Suprapubic skin (tissue), 4 donors: ENCODE data around the gene GNB1. TPM values are rescaled to one million over a fixed set of nuclear protein-coding genes. Genes with fewer than 3 reads are reported as not detected.

ENCODE experiments used
- DNase-seq, 2 donors: peaks; one replicate each; pipeline ENCODE4 v3.0.0-alpha.2; 2019; ENCODE audit warnings: low spot score in 2 of 2
- H3K27ac ChIP-seq: fragments of 200-600 bp; sonication (generic); one replicate; pipeline ENCODE4 v1.5.1; 2019
- H3K27me3 ChIP-seq: fragments of 200-600 bp; sonication (generic); one replicate; pipeline ENCODE4 v1.5.1; 2019
- H3K36me3 ChIP-seq: fragments of 200-600 bp; sonication (generic); one replicate; pipeline ENCODE4 v1.5.1; 2019
- H3K4me1 ChIP-seq: fragments of 200-600 bp; sonication (generic); one replicate; pipeline ENCODE4 v1.5.1; 2019
- H3K4me3 ChIP-seq: fragments of 200-600 bp; sonication (generic); one replicate; pipeline ENCODE4 v1.5.1; 2019; ENCODE audit warnings: mild to moderate bottlenecking
- H3K9me3 ChIP-seq: fragments of 200-600 bp; sonication (generic); one replicate; pipeline ENCODE4 v1.5.1; 2019
- EP300 ChIP-seq: sonication (generic); formaldehyde crosslinking; IDR thresholded peaks from one replicate; pipeline ENCODE4 v1.6.1; 2017; ENCODE audit warnings: antibody characterized with exemption
- POLR2A ChIP-seq, 2 donors: fragments of 450-650 bp; IDR thresholded peaks; one replicate each; pipeline ENCODE4 v1.6.1; 2017; ENCODE audit warnings: antibody characterized with exemption in 2 of 2, mild to moderate bottlenecking in 2 of 2, moderate library complexity in 2 of 2
- POLR2AphosphoS5 ChIP-seq, 3 donors: sonication (generic); formaldehyde crosslinking; IDR thresholded peaks; one replicate each; pipeline ENCODE4 v1.6.1; 2017; ENCODE audit warnings: antibody characterized with exemption in 3 of 3
- WGBS: methylation state at CpG from one replicate; pipeline ENCODE4 v1.1.5; 2018; 5-methylcytosine and 5-hydroxymethylcytosine counted together
- total RNA-seq, 4 donors: library from RNA; depleted of rRNA; stranded (reverse); fragments of >200 nt; gene quantifications; one replicate each; pipeline ENCODE4 v1.1.0, GENCODE V29; 2016
- TF ChIP-seq, protein P1 (sequence below), 2 donors: fragments of 200-600 bp in 1 of 2; fragments of 450-650 bp in 1 of 2; sonication (generic) in 1 of 2; IDR thresholded peaks; one replicate each; pipeline ENCODE4 v1.5.1; 2016 to 2019; ENCODE audit warnings: antibody characterized with exemption in 2 of 2, mild to moderate bottlenecking in 1 of 2, moderate library complexity in 1 of 2

The GNB1 gene
- total RNA-seq, 4 donors from 2014 or later = 121 to 159 (median 153) TPM

DNA sequence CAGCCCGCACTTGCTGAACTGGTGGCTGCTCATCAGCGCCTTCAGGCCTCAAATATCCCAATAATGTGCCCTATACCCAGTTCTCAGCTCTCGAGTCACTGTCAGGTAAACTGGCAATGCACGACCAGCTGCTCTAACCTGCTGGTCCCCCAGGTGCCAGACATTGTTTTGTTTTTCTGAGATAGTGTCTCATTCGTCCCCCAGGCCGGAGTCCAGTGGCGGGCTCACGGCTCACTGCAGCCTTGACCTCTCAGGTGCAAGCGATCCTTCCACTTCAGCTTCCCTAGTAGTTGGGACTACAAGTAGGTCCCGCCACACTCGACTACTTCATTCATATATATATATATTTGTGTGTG is 111.6 kb downstream of the GNB1 start:
- TF ChIP-seq POLR2AphosphoS5 (IDR thresholded peaks at IDR 0.05) (no peak), POLR2A (IDR thresholded peaks at IDR 0.05) (no peak), EP300 (no peak)
- TF ChIP-seq, protein P1, sequence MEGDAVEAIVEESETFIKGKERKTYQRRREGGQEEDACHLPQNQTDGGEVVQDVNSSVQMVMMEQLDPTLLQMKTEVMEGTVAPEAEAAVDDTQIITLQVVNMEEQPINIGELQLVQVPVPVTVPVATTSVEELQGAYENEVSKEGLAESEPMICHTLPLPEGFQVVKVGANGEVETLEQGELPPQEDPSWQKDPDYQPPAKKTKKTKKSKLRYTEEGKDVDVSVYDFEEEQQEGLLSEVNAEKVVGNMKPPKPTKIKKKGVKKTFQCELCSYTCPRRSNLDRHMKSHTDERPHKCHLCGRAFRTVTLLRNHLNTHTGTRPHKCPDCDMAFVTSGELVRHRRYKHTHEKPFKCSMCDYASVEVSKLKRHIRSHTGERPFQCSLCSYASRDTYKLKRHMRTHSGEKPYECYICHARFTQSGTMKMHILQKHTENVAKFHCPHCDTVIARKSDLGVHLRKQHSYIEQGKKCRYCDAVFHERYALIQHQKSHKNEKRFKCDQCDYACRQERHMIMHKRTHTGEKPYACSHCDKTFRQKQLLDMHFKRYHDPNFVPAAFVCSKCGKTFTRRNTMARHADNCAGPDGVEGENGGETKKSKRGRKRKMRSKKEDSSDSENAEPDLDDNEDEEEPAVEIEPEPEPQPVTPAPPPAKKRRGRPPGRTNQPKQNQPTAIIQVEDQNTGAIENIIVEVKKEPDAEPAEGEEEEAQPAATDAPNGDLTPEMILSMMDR (IDR thresholded peaks at IDR 0.05) = no peak
- H3K27ac ChIP-seq = peak overlapping the region; percentile 96
- peaks cover 83% of the 10 kb centered on the region for H3K4me1 ChIP-seq
- WGBS = 77% methylated on average over 10 of the region's 11 CpGs
- peak overlapping the region; percentile 90 for H3K4me3 ChIP-seq
- no peaks in the 10 kb centered on the region for H3K36me3 ChIP-seq
- H3K27me3 ChIP-seq = no peaks in the 10 kb centered on the region
- DNase-seq = no peak
- H3K9me3 ChIP-seq = no peaks in the 10 kb centered on the region

DNA sequence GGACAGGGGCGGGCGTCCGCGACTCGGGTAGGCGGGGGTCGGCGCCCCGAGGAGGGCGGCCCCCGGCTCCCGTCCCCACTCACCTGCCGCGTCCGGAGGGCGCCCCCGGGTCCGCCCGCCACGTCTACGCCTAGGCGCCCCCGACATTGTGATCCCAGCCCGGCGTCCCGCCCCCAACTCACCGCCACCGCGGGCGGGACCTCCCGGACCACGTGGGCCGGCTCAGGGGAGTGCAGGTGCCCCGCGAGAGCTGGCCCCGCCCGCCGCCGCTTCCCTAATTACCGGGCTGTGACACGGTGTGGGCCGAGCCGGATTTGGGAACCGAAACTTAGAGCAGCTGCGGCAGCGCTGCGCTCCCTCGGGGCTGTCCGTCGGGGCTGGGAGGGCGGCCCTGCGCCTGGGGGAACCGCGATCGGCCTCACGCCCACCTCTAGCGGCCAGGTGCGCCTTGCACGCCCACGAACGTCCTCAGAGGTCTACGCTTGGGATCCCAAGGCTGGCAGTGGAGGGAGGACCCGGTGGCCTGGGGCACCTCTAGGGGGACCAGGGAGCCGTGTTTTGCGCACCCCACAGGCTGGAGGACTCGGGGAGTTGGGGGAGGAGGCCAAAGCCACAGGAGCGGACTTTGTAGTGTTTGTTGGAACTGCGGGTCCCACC is 112.1 kb downstream of the GNB1 start:
- H3K27ac ChIP-seq = peak overlapping the region; percentile 96
- no peaks in the 10 kb centered on the region for H3K9me3 ChIP-seq
- H3K36me3 ChIP-seq = no peaks in the 10 kb centered on the region
- H3K27me3 ChIP-seq = no peaks in the 10 kb centered on the region
- TF ChIP-seq POLR2AphosphoS5 (IDR thresholded peaks at IDR 0.05) = peak in 1 of 3 donors; percentile 46
- no peak for TF ChIP-seq EP300
- DNase-seq = peak; percentile 89 to 90
- H3K4me1 ChIP-seq = peaks cover 82% of the 10 kb centered on the region
- peak overlapping the region; percentile 90 for H3K4me3 ChIP-seq
- 7% methylated on average over 6 of the region's 68 CpGs for WGBS

DNA sequence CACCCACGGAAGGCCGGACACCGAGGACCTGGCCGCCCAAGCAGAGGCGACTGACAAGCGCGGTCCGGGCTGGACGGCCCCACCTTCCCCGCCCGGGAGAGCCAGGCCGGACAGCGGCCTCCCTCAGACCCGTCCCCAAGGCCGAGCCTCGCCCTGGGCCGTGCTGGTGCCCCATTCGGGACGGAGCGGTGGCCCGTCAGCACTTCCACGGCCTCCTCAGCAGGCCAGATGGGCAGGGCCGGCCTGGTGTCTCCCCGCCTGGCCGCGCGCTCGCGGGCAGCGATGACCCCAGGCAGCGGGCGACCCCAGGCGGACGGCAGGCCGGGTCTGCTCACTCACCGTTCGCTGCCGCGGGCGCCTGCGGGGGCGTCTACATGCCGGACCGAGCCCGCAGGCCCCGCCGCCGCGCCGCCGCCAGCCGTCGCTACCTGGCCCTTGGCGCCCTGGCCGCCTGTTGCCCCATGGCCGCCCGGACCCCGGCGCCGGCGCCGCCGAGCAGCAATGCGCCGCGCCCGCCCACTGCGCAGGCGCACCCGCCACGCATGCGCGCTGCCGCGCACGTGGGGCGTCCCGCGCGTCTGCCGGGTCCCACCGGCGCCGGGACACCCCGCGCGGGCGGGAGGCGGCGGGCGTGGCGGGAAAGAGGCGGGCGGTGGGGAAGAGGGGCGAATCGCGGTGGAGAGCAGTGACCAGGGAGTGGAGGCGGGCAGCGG is 112.8 kb downstream of the GNB1 start, which contains the start of gene NADK:
TSS of gene NADK (minus strand) at position 521 of the 713 bp plus-strand sequence. CDS start 13,064 bp downstream, outside the sequence.
- H3K4me3 ChIP-seq = peak within 1 kb of the TSS; percentile 90
- no peaks in the 10 kb centered on the region for H3K9me3 ChIP-seq
- H3K4me1 ChIP-seq = peaks cover 75% of the 10 kb centered on the region
- no peak for DNase-seq
- no peaks in the 10 kb centered on the region for H3K36me3 ChIP-seq
- 2% methylated on average over 9 of the region's 99 CpGs for WGBS
- H3K27ac ChIP-seq = peak within 1 kb of the TSS; percentile 96
- H3K27me3 ChIP-seq = no peaks in the 10 kb centered on the region
- TF ChIP-seq, protein P1 (IDR thresholded peaks at IDR 0.05) = no peak
- TF ChIP-seq POLR2AphosphoS5 (IDR thresholded peaks at IDR 0.05) (no peak), POLR2A (IDR thresholded peaks at IDR 0.05) (peak in 1 of 2 donors; percentile 54), EP300 (no peak)

DNA sequence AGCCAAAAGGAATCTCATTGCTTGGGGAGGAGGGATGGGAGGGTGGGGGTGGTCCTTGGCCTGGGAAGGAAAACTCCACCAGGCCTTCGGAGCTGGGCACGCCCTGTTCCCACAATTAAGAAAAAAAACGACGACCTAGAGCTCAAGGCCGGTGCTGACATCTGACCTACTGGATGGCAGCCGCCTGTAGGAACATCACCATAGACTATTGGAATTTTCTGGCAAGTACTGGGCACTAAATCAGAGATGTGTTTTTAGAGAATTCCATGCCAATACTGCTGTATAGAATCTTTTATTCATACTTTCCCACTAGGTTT is 113.3 kb downstream of the GNB1 start:
- Histone ChIP-seq H3K4me1 (peaks cover 70% of the 10 kb centered on the region), H3K9me3 (no peaks in the 10 kb centered on the region), H3K4me3 (peak overlapping the region; percentile 90), H3K27me3 (no peaks in the 10 kb centered on the region), H3K27ac (peak overlapping the region; percentile 96), H3K36me3 (no peaks in the 10 kb centered on the region)
- no peak for DNase-seq
- no peak for TF ChIP-seq POLR2AphosphoS5 (IDR thresholded peaks at IDR 0.05)
- TF ChIP-seq POLR2A (IDR thresholded peaks at IDR 0.05) = no peak
- TF ChIP-seq, protein P1 (IDR thresholded peaks at IDR 0.05) = no peak
- no peak for TF ChIP-seq EP300
- 2% methylated on average over 6 of the region's 6 CpGs for WGBS

DNA sequence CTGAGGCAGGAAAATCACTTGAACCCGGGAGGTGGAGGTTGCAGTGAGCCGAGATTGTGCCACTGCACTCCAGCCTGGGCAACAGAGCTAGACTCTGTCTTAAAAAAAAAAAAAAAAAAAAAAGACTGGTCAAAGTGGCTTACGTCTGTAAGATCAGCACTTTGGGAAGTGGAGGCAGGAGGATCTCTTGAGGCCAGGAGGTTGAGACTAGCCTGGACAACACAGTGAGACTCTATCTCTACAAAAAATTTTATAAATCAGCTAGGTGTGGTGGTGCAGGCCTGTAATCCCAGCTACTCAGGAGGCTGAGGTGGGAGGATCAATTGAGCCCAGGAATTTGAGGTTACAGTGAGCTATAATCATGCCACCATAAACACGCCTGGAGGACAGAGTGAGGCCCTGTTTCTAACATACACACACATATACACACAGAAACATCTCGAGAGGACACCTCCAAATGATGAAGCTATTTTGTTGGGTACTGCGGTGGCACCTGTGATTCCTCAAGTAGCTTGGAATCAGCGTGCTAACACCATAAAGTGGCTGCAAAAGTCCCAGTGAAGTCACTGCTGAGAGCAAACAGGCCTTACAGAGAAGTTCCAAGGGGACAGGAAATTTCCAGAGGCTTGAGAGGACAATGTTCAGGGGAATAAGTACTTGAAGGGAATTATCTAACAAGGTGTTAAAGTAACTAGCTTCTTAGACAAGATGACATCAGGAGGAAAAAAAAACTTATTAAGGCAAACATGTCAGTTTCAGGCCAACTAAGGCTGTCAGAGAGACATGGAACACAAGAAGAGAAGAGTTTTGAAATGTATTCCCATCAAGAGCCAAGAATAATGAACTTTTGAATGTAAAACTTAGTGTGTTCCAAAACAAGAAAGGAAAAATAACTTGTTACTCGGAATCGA is 114.0 kb downstream of the GNB1 start:
- Histone ChIP-seq H3K27ac (peak overlapping the region; percentile 96), H3K36me3 (no peaks in the 10 kb centered on the region), H3K4me1 (peaks cover 63% of the 10 kb centered on the region), H3K9me3 (no peaks in the 10 kb centered on the region), H3K27me3 (no peaks in the 10 kb centered on the region), H3K4me3 (peak overlapping the region; percentile 90)
- TF ChIP-seq POLR2A (IDR thresholded peaks at IDR 0.05) (no peak), EP300 (no peak), POLR2AphosphoS5 (IDR thresholded peaks at IDR 0.05) (no peak)
- TF ChIP-seq, protein P1 (IDR thresholded peaks at IDR 0.05) = no peak
- 64% methylated on average over 9 of the region's 9 CpGs for WGBS
- no peak for DNase-seq
